Activated CD8-positive, alpha-beta T cell treated with anti-CD3 and anti-CD28 coated beads, Interleukin-2, amount 10 ng/mL, durations not matched to agents 7 days and 5 days (primary cell): ENCODE data around the gene KCNT2. TPM values are rescaled to one million over a fixed set of nuclear protein-coding genes. Genes with fewer than 3 reads are reported as not detected.

ENCODE experiments used
- ATAC-seq: fragments of 150-1000 bp; cut with Tn5 transposase; one replicate; pipeline ENCODE4 v1.10.0; 2021; ENCODE audit warnings: moderate library complexity
- CTCF ChIA-PET: fragments of 350-600 bp; sonication (Branson Sonifier 250); formaldehyde crosslinking; loops from one replicate; lab custom pipeline; 2021; ENCODE audit warnings: antibody characterized with exemption; lab: Charles Lee
- POLR2A ChIA-PET: fragments of 350-600 bp; sonication (Branson Sonifier 250); formaldehyde crosslinking; loops from one replicate; lab custom pipeline; 2021; ENCODE audit warnings: antibody characterized with exemption; lab: Charles Lee
- DNase-seq: peaks from one replicate; pipeline ENCODE4 v3.0.0-alpha.2; 2020
- H3K27ac Mint-ChIP-seq: one replicate; pipeline ENCODE4 v1.8.0; 2021; ENCODE audit warnings: mild to moderate bottlenecking, mixed read lengths
- H3K27me3 Mint-ChIP-seq: one replicate; pipeline ENCODE4 v1.8.0; 2021; ENCODE audit warnings: low read depth, mixed read lengths
- H3K36me3 Mint-ChIP-seq: one replicate; pipeline ENCODE4 v1.8.0; 2021; ENCODE audit warnings: low read depth, mixed read lengths
- H3K4me1 Mint-ChIP-seq: one replicate; pipeline ENCODE4 v1.8.0; 2021; ENCODE audit warnings: low read depth, mixed read lengths
- H3K4me3 Mint-ChIP-seq: one replicate; pipeline ENCODE4 v1.8.0; 2021; ENCODE audit warnings: mild to moderate bottlenecking, mixed read lengths
- H3K9me3 Mint-ChIP-seq: one replicate; pipeline ENCODE4 v1.8.0; 2022; ENCODE audit warnings: mixed read lengths; ENCODE audit not compliant: insufficient read depth
- total RNA-seq, 2 experiments: library from RNA; stranded (reverse); gene quantifications; one replicate each; pipeline ENCODE4 v1.2.3, GENCODE V29; 2021

Gene KCNT2
- total RNA-seq, 2 experiments from 2014 or later: not detected

DNA sequence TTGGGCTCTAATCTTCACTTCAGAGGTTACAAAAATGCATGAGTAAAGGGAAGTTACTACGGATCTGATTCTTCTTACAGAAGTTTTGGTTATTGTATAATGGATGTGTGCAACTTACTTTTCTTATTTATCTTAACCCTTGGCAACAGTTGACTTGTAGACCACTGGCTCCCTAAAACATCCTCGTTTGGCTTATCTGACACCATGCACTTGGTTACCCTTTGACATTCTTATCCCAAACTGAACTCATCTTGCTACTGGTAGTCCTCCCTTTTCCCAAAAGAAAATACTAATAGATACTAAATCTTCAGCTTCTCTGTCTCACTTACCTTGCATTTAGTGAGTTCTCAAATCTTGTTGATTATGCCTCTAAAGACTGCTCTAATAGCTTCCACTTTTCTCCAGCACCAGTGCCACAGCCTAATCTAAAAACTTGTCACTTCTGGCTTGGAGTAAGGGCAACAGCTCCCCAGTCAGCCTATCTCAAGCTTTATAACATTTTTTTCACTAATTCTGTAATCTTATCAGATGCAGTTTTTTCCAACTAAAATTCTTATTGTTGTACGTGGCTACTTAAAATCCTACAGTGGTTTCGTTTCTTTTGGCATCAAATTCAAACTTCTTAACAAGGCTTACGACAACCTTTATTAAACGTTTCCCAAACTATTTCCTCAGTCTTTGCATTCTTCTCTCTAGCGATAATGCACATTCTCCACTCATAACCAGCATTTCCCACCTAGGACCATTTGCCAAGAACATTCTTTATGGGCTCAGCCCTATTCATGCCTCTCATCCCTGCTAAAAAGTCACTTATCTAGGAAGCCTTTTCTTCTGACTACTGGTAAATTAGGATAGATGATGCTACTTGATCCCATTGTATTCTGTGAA lies 204.2 kb downstream of the KCNT2 start:
- POLR2A ChIA-PET: no interaction called here
- no peaks in the 10 kb centered on the region for H3K9me3 Mint-ChIP-seq
- no peak overlapping the region for H3K4me3 Mint-ChIP-seq
- no peak overlapping the region for H3K27ac Mint-ChIP-seq
- no peaks in the 10 kb centered on the region for H3K27me3 Mint-ChIP-seq
- no peaks in the 10 kb centered on the region for H3K36me3 Mint-ChIP-seq
- CTCF ChIA-PET: no interaction called here
- DNase-seq: no peak
- no peaks in the 10 kb centered on the region for H3K4me1 Mint-ChIP-seq
- ATAC-seq: no peak

GRCh38 chr1:196401891-196402290 lies 206.3 kb downstream of the KCNT2 start:
- no peaks in the 10 kb centered on the region for H3K36me3 Mint-ChIP-seq
- POLR2A ChIA-PET: no interaction called here
- CTCF ChIA-PET: no interaction called here
- no peak overlapping the region for H3K27ac Mint-ChIP-seq
- H3K4me1 Mint-ChIP-seq: no peaks in the 10 kb centered on the region
- ATAC-seq: no peak
- no peaks in the 10 kb centered on the region for H3K27me3 Mint-ChIP-seq
- H3K4me3 Mint-ChIP-seq: no peak overlapping the region
- DNase-seq: no peak
- H3K9me3 Mint-ChIP-seq: no peaks in the 10 kb centered on the region

DNA sequence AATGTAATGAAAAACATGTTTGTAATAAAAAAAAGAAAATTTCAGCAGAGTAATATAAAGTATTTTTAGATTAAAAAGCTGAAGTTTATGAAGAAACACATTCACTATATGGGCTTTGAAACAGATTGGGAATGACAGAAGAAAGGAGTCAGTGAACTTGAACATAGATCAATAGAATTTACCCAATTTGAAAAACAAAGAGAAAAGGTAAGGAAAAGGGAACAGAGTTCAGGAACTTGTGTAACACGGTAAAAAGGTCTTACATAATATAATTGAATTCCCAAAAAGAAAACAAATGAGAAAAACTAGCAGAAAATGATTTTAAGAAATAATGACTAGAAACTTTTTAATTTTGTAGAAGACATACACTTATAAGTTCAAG lies 206.8 kb downstream of the KCNT2 start:
- ChIA-PET CTCF (no interaction called here), POLR2A (no interaction called here)
- no peaks in the 10 kb centered on the region for H3K4me1 Mint-ChIP-seq
- DNase-seq (no peak), ATAC-seq (no peak)
- H3K36me3 Mint-ChIP-seq: no peaks in the 10 kb centered on the region
- no peaks in the 10 kb centered on the region for H3K27me3 Mint-ChIP-seq
- H3K27ac Mint-ChIP-seq: no peak overlapping the region
- no peak overlapping the region for H3K4me3 Mint-ChIP-seq
- H3K9me3 Mint-ChIP-seq: no peaks in the 10 kb centered on the region

DNA sequence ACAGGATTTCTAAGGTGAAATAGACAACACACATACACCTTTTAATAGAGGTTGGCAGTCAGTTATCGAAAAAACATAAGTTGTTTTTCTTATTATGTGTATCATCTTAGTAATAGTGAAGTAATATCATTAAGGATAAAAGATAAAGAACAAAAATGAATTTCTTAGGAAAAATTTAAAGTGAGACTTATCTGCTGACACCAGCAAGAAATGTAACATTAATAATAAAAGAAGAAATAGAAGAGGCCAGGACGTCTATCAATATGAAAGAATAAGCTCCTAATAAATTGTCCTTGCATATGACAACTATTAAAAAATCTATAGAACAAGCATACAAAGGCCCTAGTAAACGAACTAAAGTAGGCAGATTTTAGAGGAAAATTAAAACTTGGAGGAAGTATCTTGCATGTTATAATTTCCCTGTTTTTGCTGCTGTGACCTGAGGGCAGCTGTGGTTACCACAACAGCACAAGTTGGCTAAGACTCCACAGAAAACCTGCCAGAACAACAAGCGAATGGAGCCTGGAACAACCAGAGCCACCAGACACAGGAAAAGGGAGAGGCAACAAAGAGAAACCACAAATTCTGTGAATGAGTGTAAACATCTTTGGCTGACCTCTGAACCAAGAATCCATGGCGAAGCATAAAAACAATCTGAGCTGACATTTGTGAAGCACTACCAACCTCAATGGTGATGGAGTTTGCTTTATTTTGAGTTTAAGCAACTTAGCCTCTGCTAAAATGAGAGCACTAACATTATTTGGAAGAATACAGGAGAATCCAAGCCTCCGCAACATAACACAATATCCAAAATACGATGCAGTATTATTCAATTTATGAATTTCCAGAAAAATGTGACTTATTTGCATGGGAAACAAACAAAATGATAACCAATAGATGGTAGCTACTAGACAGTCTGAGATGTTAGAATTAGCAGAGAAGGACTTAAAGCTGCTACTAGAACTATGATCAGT lies 207.5 kb downstream of the KCNT2 start:
- POLR2A ChIA-PET: no interaction called here
- Mint-ChIP-seq H3K36me3 (no peaks in the 10 kb centered on the region), H3K9me3 (no peaks in the 10 kb centered on the region), H3K27me3 (no peaks in the 10 kb centered on the region), H3K4me1 (no peaks in the 10 kb centered on the region), H3K4me3 (no peak overlapping the region), H3K27ac (no peak overlapping the region)
- ATAC-seq (no peak), DNase-seq (no peak)
- CTCF ChIA-PET: no interaction called here

GRCh38 chr1:196399713-196400112 lies 208.5 kb downstream of the KCNT2 start:
- DNase-seq: no peak
- no peak overlapping the region for H3K4me3 Mint-ChIP-seq
- no peak overlapping the region for H3K27ac Mint-ChIP-seq
- H3K4me1 Mint-ChIP-seq: no peaks in the 10 kb centered on the region
- ATAC-seq: no peak
- ChIA-PET POLR2A (no interaction called here), CTCF (no interaction called here)
- no peaks in the 10 kb centered on the region for H3K36me3 Mint-ChIP-seq
- no peaks in the 10 kb centered on the region for H3K27me3 Mint-ChIP-seq
- no peaks in the 10 kb centered on the region for H3K9me3 Mint-ChIP-seq

GRCh38 chr1:196393742-196394141 lies 214.5 kb downstream of the KCNT2 start:
- Mint-ChIP-seq H3K27ac (no peak overlapping the region), H3K4me3 (no peak overlapping the region), H3K27me3 (no peaks in the 10 kb centered on the region), H3K9me3 (no peaks in the 10 kb centered on the region), H3K36me3 (no peaks in the 10 kb centered on the region), H3K4me1 (no peaks in the 10 kb centered on the region)
- no peak for ATAC-seq
- POLR2A ChIA-PET: no interaction called here
- CTCF ChIA-PET: no interaction called here
- no peak for DNase-seq

DNA sequence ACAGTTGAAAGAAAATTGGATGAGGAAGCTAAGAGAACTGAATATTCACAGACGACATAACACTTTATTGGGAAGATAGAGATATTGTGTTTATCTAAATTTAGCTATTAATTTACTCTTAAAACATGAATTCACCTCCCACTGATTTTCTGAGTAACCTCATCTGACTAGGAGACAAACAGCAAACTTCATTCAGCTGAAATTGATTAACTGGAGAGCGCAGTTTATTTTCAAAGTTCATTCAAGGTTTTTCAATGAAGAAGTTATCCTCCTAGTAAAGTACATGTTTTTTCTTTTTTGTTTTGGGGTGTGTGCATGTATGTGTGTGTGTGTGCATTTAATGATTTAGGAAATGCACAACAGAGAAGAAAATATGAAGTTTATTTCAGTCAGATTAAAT lies 215.0 kb downstream of the KCNT2 start:
- Mint-ChIP-seq H3K27me3 (no peaks in the 10 kb centered on the region), H3K4me3 (no peak overlapping the region), H3K36me3 (no peaks in the 10 kb centered on the region), H3K9me3 (no peaks in the 10 kb centered on the region), H3K27ac (no peak overlapping the region), H3K4me1 (no peaks in the 10 kb centered on the region)
- POLR2A ChIA-PET: no interaction called here
- ATAC-seq: no peak
- no peak for DNase-seq
- CTCF ChIA-PET: no interaction called here

DNA sequence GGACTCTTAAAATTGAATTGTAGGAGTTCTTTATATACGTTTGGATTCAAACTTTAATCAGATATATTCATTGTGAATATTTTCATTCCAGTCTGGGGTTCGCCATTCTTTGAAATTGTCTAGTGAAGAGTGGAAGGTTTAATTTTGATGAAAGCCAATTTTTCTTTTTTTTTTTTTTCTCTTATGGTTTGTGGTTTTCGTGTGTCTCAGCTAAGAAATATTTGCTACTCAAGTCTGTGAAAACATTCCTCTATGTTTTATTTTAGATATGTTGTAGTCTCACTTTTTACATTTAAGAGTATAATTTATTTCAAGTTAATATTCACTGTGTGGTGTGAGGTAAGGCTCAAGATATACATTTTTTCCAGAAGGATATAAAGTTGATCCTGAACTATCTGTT lies 220.5 kb downstream of the KCNT2 start:
- DNase-seq (no peak), ATAC-seq (no peak)
- H3K27me3 Mint-ChIP-seq: no peaks in the 10 kb centered on the region
- H3K4me3 Mint-ChIP-seq: no peak overlapping the region
- CTCF ChIA-PET: no interaction called here
- no peaks in the 10 kb centered on the region for H3K9me3 Mint-ChIP-seq
- no peak overlapping the region for H3K27ac Mint-ChIP-seq
- no peaks in the 10 kb centered on the region for H3K36me3 Mint-ChIP-seq
- POLR2A ChIA-PET: no interaction called here
- no peaks in the 10 kb centered on the region for H3K4me1 Mint-ChIP-seq

- ChIA-PET POLR2A (interaction anchor here (0.7 kb wide), 1 partner anchor 22 kb away, joined by 4 read pairs; no protein-coding TSS in a partner anchor), CTCF (no interaction called here)
- Mint-ChIP-seq H3K4me3 (no peak overlapping the region), H3K9me3 (no peaks in the 10 kb centered on the region), H3K4me1 (no peaks in the 10 kb centered on the region), H3K27me3 (no peaks in the 10 kb centered on the region), H3K36me3 (no peaks in the 10 kb centered on the region), H3K27ac (no peak overlapping the region)
- DNase-seq (no peak), ATAC-seq (no peak)
Measured at GRCh38 chr1:196385109-196385508, 223.1 kb downstream of the KCNT2 start.

GRCh38 chr1:196382383-196382782 lies 225.9 kb downstream of the KCNT2 start:
- Mint-ChIP-seq H3K4me1 (no peaks in the 10 kb centered on the region), H3K4me3 (no peak overlapping the region), H3K27ac (no peak overlapping the region), H3K27me3 (no peaks in the 10 kb centered on the region), H3K36me3 (no peaks in the 10 kb centered on the region), H3K9me3 (no peaks in the 10 kb centered on the region)
- DNase-seq: no peak
- ChIA-PET POLR2A (no interaction called here), CTCF (no interaction called here)
- no peak for ATAC-seq

GRCh38 chr1:196381544-196381943 lies 226.7 kb downstream of the KCNT2 start:
- ATAC-seq (no peak), DNase-seq (no peak)
- Mint-ChIP-seq H3K4me1 (no peaks in the 10 kb centered on the region), H3K36me3 (no peaks in the 10 kb centered on the region), H3K27ac (no peak overlapping the region), H3K27me3 (no peaks in the 10 kb centered on the region), H3K4me3 (no peak overlapping the region), H3K9me3 (no peaks in the 10 kb centered on the region)
- POLR2A ChIA-PET: interaction anchor here (0.6 kb wide), 1 partner anchor 241 kb away, joined by 3 read pairs; no protein-coding TSS in a partner anchor
- CTCF ChIA-PET: no interaction called here

GRCh38 chr1:196380316-196380715 lies 227.9 kb downstream of the KCNT2 start:
- Mint-ChIP-seq H3K9me3 (no peaks in the 10 kb centered on the region), H3K4me3 (no peak overlapping the region)
- POLR2A ChIA-PET: no interaction called here

More at GRCh38 chr1:196380316-196380715, 227.9 kb downstream of the KCNT2 start:
- Mint-ChIP-seq H3K27ac (no peak overlapping the region), H3K36me3 (no peaks in the 10 kb centered on the region), H3K4me1 (no peaks in the 10 kb centered on the region), H3K27me3 (no peaks in the 10 kb centered on the region)
- DNase-seq (no peak), ATAC-seq (no peak)
- CTCF ChIA-PET: no interaction called here
